ENCODE data around the gene SESN3. TPM values are rescaled to one million over a fixed set of nuclear protein-coding genes. Genes with fewer than 3 reads are reported as not detected.
"Not testable (repeated sequence)": the region's sequence is repeated elsewhere in the genome, so short reads cannot be mapped to it uniquely, and the experiment has no call there.

The SESN3 gene
- total RNA-seq, 2 donors from 2014 or later = 9.2 to 15.7 TPM

- intact Hi-C loops (cut with DNase I, micrococcal nuclease) = no loop called here
- DNase-seq (no peak), ATAC-seq (no peak)
These were observed 1.6 kb downstream of the SESN3 start for GRCh38 chr11:95229199-95229992.

GRCh38 chr11:95228081-95228749 is 2.8 kb downstream of the SESN3 start:
- intact Hi-C loops (cut with DNase I, micrococcal nuclease) = no loop called here
- DNase-seq (no peak), ATAC-seq (no peak)

DNA sequence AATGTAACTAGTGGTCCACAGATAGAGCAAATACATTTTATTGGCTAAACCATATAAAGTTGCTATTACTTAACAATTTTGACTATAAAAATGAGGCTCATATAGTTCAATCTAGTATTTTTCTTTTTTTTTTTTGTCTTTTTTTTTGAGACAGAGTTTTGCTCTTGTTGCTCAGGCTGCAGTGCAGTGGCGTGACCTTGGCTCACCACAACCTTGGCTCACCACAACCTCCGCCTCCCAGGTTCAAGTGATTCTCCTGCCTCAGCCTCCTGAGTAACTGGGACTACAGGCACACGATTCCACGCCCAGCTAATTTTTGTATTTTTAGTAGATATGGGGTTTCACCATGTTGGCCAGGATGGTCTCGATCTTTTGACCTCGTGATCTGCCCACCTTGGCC is 3.9 kb downstream of the SESN3 start:
- ATAC-seq; DNase-seq; intact Hi-C loops (cut with DNase I, micrococcal nuclease): not testable (repeated sequence)

DNA sequence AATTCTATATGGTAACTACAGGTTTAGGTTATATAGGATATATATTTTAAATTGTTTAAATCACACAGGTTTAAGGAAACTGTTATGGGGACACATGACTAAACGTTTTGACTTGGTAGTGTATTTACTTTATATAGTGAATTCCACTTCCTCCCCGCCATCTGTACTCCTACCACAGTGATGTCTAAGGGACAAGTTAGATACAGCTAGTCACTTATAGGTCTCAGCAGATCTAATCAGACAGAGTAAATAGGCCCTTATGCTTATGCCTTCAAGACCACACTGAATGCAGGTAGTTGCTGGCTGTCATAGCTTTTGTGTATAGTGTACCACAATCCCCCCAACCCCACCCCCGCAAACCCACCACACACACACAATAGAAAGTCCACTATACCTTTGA is 8.2 kb downstream of the SESN3 start:
- DNase-seq (no peak), ATAC-seq (no peak)
- intact Hi-C loops (cut with DNase I, micrococcal nuclease) = no loop called here

GRCh38 chr11:95219599-95219998 is 11.4 kb downstream of the SESN3 start:
- no peak for DNase-seq

GRCh38 chr11:95218149-95218548 is 12.9 kb downstream of the SESN3 start:
- DNase-seq = no peak
- intact Hi-C loops (cut with DNase I, micrococcal nuclease) = no loop called here
- ATAC-seq = no peak

More at GRCh38 chr11:95219599-95219998, 11.4 kb downstream of the SESN3 start:
- intact Hi-C loops (cut with DNase I, micrococcal nuclease) = no loop called here
- ATAC-seq = no peak

GRCh38 chr11:95212609-95213008 is 18.4 kb downstream of the SESN3 start:
- intact Hi-C loops (cut with DNase I, micrococcal nuclease) = no loop called here
- no peak for DNase-seq
- ATAC-seq = no peak

DNA sequence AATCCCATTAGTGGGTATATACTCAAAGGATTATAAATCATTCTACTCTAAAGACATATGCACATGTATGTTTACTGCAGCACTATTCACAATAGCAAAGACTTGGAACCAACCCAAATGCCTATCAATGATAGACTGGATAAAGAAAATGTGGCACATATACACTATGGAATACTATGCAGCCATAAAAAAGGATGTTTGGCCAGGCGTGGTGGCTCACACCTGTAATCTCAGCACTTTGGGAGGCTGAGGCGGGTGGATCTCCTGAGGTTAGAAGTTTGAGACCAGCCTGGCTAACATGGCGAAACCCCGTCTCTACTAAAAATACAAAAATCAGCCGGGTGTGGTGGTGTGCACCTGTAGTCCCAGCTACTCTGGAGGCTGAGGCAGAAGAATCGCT is 21.5 kb downstream of the SESN3 start:
- ATAC-seq; DNase-seq; intact Hi-C loops (cut with DNase I, micrococcal nuclease): not testable (repeated sequence)

- DNase-seq (no peak), ATAC-seq (no peak)
- intact Hi-C loops (cut with DNase I, micrococcal nuclease) = no loop called here
These were observed 30.1 kb downstream of the SESN3 start for GRCh38 chr11:95200781-95201457.

- intact Hi-C loops (cut with DNase I, micrococcal nuclease) = no loop called here
- DNase-seq (no peak), ATAC-seq (no peak)
These were observed 35.2 kb downstream of the SESN3 start for GRCh38 chr11:95195831-95196230.

DNA sequence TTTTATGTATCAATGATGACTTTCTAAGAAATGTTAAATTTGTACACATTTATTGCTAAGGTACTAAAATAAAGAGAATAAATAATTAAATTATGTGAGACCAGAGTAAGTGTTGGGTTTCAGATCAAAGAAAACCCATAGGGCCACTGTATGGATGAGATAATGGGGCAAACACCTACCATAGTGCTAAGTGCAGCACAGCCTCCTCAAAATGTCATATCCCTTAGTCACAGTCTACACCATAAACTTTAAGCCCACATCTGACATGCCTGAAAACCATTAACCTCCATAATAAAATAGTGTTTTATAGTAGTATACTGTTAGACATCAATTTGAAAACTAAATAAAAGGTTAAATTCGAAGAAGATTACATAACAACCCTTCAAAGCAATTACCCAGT is 37.5 kb downstream of the SESN3 start:
- ATAC-seq = no peak
- intact Hi-C loops (cut with DNase I, micrococcal nuclease) = no loop called here
- DNase-seq = no peak

DNA sequence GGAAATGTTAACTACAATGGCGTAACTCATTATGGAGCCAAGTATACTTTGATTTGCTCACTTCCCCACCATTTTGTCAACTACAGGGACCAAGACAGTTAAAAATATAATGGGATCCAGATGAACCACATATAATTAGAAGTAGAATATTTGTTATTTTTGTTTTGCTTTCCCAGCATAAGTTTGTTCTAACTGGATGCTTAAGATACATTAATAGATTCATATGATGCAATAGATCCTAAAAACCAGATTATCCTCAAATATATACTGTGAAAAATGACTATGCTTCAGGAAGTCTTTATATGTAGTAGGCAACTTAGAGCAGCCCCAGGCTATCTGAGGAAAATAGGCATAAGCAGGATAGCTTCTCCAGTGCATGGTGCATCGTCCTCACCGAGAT is 38.3 kb downstream of the SESN3 start:
- ATAC-seq (no peak), DNase-seq (no peak)
- intact Hi-C loops (cut with DNase I, micrococcal nuclease) = no loop called here

DNA sequence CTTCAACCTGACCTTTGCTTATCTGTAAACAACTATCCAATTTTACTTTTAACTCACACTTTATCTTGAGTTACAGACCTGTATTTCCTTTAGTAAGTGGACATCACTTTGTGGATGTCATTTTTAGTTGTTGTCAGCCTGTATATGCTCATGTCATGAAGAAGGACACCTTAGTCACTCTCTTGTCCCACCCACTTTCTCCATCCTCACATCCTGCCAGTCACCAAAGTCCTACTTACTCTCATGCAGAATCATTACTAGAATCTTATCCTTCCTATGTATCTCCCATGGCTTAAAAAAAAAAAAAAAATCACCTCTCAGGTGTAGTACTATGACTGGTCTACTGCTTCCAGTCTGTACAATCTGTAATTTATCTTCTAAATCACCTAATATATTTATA is 43.3 kb downstream of the SESN3 start:
- intact Hi-C loops (cut with DNase I, micrococcal nuclease) = no loop called here
- ATAC-seq (no peak), DNase-seq (no peak)

- intact Hi-C loops (cut with DNase I, micrococcal nuclease) = no loop called here
- ATAC-seq (no peak), DNase-seq (no peak)
These were observed 48.6 kb downstream of the SESN3 start for GRCh38 chr11:95182397-95182796.

GRCh38 chr11:95175818-95176380 is 55.1 kb downstream of the SESN3 start:
- no peak for DNase-seq
- intact Hi-C loops (cut with DNase I, micrococcal nuclease) = no loop called here
- no peak for ATAC-seq

GRCh38 chr11:95170294-95170693 is 60.7 kb downstream of the SESN3 start:
- DNase-seq = no peak
- intact Hi-C loops (cut with DNase I, micrococcal nuclease) = no loop called here
- ATAC-seq = no peak

- DNase-seq (no peak), ATAC-seq (no peak)
- intact Hi-C loops (cut with DNase I, micrococcal nuclease) = no loop called here
These were observed 64.2 kb downstream of the SESN3 start for GRCh38 chr11:95166781-95167180.

DNA sequence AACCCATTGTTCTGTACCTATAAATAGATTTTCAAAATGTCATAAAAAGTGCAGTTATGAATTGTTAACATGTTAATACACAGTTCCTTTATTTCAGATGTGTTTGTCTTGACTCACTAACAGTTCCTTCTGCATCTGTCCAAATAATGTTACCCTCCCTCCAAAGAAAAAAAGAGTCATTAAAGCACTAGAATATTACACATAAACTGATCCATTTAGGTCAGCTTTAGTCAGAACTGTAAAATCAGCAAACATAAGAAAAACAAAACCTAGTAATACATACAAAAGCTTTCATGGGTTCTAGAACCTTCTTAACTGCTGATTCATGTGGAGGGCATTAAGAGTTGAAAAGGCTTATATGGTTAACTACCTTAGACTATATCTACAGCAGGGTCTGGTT is 65.4 kb downstream of the SESN3 start:
- DNase-seq (no peak), ATAC-seq (no peak)
- intact Hi-C loops (cut with DNase I, micrococcal nuclease) = no loop called here

DNA sequence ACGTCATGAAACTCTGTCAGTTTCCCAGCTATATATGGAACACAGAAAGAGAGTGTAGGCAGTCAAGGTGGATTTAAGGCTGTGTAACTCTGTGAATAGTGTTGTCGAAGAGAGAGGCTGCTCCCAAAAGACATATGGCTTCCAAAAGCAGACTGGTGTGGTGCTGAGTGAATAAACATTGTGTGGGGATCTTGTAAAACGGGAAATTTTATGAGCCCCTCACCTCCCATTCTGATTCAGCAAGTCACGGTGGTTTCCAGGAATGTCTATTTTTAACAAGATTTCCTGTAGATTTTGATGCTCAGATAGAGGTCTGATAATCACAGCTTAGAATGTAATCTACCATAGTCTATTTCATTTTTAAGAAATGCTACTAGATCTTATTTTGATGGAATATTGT is 67.9 kb downstream of the SESN3 start:
- intact Hi-C loops (cut with DNase I, micrococcal nuclease) = no loop called here
- ATAC-seq (no peak), DNase-seq (no peak)

- no peak for DNase-seq
- intact Hi-C loops (cut with DNase I, micrococcal nuclease) = no loop called here
- no peak for ATAC-seq
These were observed 69.8 kb downstream of the SESN3 start for GRCh38 chr11:95161248-95161647.

Measured in left colon (tissue), 2 donors.